HG03139 (cell line): Measurements from ENCODE around the gene PCDH12.
A peak's percentile ranks its signal among the peaks of the same experiment; 100 is the strongest.

Experiments
- ATAC-seq: cut with Tn5 transposase; IDR thresholded peaks from one replicate; pipeline ENCODE4 v1.9.1; 2021; ENCODE audit not compliant: unreplicated experiment

The PCDH12 gene

DNA sequence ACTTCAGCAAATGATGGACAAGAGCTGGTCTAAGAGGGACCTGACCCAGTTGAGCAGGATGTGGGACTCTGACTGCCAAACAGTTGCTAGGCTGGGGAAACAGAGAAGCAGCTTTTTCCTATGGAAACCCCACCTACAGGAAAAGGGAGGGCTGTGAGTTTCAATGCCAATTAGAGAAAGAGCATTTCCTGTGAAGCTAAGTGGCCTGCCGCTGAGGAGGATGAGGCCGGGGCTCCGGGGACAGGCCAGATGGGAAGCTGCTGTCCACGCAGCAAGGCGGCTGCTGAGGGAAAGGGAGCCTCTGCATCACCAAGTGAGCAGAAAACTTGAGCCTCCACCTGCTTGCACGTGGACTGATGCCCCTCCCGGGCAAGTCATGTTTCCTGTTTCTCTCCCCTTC is at the start of gene PCDH12:
Gene PCDH12, minus strand, starts transcription at position 90 of the 400 bp plus-strand sequence. CDS start 351 bp downstream, outside the sequence.
- ATAC-seq, result no peak

DNA sequence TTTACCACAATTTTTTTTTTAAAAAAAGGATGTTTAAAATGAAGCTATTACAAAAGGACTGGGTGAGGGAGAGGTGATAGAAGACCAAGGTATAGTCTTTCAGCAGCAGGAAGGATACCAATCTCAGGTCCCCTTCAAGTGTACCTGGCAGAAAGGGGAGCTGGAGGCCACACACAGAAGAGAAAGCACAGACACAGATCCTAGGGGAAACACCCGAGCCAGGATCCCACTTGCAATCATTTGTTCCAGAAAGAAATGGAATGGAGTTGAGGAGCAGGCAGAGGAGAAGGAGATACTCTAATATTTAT is 49.2 kb upstream of the PCDH12 start:
- ATAC-seq, result no peak

DNA sequence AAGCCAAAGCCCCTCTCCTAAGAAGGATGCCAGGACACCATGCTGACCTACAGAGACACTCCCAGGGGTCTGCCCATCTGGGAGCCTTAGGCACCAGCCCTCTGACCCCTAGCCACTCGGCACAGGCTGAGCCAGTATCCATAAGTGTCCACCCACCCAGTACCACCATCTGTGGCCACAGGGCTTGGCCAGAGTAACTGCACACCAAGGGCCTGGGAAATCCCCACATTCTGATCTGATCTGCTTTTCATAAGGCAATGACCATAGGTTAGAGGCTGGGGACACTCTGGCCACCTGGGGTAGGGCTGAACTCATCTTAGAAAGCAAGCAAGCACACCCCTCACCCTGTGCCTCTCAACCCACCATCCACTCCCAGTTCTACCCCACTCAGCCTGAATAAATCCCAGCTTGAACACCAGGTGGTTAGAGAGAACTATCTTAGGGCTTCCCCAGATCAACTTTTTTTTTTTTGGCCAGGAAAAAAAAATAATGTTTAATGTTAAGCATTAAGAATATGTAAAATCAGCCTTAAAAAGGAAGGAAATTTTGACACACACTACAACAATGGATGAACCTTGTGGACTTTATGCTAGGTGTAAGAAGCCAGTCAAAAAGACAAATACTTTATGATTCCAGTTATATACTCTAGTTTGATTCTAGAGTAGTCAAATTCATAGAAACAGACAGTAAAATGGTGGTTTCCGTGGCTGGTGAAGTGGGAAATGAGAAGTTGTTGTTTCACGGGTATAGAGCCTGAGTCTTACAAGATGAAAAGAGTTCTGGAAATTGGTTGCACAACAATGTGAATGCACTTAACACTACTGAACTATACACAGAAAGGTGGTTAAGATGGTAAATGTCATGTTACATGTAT is 48.6 kb upstream of the PCDH12 start:
- no peak for ATAC-seq

DNA sequence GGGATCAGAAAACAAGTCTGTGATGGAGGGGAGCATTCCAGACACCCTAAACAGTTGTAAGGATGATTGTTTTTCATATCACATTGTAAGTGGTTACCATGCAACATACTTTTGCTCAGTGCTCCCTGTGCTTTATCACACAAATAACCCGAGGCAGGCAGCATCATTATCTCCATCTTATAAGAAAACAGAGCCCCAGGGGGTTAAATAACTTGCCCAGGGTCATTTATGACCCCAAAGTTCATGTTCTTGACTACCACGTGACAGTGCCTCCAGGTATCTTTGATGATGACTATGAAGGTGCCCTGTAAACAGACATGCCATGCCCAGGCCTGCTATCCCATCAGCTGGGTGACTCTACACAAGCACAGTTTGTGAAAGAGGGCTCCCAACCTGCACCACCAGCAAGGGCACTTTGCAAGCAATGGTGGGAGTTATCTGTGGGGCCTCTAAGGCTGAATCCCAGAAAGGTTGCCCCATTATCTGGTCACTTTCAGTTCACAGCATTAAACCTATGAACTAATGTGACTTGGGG is 45.3 kb upstream of the PCDH12 start:
- ATAC-seq, result no peak

DNA sequence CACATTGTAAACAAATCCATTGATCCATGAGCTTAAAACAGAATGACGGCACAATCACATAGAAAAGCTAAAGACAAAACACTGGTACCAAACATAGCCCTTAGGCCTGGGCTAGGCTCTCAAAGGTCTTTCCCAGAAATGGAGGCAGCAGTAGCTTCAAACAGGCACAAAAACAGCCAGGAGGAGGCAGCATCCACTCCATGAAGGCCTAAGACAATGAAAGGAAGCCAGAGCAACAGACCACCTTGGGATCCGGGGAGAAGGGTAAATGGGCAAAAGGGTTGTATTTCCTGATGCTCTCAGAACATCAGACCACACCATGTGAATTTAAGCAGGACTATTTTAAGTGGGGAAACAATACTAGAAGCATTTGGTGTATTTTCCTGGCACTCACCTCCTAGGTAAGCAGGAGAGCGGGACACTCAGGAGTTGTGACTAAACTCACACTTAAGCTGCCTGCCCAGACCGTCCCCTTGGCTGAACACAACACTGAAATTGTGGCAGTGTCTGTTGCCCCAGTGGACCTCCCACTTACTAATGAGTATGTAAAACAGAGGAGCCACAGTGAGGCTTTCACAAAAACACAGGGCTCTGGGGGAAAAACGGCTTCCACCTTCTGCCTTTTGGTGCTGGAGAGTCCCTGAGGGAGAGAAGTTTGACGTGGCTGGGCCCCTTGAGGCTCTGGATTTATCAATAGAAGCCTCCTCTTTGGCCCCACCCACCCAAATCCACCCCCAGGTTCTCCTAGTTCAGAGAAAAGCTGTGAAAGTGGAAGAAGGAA is 42.9 kb upstream of the PCDH12 start:
- ATAC-seq, result no peak

DNA sequence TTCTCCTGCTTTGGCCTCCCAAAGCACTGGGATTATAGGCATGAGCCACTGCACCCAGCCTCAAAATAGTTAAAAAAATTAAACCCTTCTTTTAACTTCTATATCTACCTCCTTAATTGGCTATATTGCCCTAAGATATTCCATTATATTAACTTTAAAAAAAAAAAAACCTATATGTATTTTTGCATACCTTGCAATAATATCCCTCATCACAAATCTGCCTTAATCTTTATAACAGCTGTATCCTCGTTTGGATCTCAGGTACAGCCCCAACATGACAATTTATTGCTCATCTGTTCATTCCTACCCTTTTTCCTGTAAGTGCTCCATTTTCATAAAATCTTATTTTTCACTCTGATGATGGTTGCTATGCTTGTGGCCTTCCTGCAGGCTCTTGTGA is 42.2 kb upstream of the PCDH12 start:
- no peak for ATAC-seq

DNA sequence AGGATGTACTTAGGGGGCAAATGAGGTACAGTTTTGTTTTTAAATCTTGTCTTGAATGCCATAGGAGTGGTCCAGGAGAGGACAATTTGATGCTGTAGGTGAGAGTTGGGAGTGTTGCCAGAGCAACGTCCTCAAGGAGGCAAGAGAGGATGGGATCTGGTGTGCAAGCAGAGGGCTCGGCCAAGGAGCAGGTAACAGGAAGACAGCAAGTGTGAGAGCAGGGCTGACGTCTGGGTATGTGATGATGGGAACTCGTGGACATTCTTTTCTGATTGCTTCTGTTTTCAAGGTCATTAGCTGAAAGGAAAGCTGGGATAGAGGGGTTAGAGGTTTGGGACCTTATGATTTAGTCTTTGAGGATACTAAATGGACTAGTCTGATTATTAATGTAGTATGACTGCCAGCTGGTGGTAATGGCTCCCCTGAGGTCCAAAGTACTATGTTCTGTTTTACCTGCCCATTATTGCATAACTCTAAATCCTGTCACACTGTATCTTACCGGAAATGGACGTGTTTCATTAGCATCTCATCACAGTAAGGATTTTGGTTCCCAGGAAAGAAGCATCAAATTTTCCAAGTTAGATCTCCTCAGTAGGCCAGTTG is 39.5 kb upstream of the PCDH12 start:
- no peak for ATAC-seq

DNA sequence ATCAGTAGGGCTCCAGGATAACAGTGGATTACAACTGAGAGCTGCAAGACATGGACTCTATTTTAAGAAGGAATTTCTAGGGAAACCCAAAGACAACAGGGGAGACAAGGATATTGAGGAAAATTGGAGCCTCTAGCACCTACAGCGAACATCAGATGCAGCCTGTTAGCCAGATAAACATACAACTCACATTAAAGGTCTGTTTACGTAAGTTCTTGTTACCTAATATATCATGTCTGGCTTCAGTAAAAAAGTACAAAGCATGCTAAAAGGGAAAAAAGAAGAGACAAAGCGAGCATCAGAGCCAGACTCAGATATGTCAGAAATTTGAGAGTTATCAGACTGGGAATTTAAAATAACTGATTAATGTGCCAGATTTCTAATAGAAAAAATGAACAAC is 37.7 kb upstream of the PCDH12 start:
- no peak for ATAC-seq

DNA sequence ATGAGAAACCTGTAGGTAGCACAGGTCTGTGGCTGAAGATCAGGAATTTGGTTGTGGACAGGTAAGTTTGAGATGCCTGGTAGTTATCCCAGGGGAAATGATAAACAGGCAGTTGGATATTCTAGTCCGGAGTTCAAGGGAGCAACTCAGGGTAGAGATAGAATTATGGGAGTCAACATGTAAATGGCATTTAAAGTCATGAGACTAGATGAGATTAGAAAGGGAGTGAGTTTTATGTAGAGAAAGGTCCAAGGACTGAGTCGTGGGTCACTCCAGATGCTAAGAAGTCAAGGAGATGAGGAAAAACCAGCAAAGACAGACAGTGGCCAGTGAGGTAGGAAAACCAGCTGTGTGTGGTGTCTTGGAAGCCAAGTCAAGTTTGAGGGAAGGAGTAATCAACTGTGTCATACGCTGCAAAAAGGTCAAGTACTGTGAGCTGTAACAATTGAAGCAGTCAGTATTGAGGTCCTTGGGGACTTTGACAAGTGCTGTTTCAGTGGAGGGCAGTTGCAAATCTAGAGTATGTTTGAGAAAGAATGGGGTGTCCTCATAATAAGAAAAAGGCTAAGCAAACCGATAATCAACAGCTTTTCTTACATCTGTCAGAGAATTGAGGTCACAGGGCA is 36.6 kb upstream of the PCDH12 start:
- ATAC-seq, result no peak

DNA sequence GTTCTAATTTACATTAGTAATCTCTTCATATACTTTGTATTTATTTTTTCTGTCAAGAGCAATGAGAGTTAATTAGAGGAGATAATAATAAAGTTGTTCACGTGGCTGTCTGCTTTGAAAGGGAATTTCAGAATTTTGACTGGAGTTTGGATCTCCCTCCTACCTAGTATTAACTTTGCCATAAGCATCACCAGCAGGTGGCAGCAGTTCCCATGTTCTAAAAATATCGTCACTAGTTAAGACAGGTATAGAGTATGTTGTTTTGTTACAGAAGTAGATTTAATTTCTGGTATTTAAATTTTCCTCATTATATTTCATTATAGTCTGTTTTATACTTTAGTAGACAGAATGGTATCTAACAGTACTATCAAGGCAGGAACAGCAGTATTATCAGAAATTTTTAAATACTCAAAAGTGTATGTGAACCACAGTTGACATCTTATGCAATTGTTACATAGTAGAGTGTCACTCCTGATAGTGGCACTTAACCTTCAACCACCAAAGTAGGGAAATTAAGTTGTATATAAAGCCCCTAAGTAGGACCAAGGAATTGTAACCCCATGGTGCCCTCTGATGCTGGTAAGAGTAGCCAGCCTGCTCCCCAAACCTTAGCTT is 34.5 kb upstream of the PCDH12 start:
- no peak for ATAC-seq

DNA sequence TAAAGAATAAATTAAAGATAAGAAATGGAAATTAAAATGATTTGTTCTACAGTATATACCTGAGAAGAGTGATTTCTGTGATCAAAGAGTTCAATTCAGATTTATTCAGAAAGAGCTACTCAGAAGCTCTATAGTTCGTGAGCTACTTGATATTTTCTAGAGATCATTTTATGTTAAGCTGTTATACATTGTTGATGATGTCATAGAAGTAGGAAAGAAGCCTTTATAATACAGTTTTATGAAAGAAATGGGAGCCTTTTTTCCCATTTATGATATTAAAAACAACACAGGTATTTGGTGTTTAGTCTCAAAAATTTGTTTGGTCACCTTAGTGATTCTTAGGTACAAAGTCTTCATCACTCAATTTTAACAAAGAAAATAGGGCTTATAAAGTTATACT is 31.7 kb upstream of the PCDH12 start:
- no peak for ATAC-seq

DNA sequence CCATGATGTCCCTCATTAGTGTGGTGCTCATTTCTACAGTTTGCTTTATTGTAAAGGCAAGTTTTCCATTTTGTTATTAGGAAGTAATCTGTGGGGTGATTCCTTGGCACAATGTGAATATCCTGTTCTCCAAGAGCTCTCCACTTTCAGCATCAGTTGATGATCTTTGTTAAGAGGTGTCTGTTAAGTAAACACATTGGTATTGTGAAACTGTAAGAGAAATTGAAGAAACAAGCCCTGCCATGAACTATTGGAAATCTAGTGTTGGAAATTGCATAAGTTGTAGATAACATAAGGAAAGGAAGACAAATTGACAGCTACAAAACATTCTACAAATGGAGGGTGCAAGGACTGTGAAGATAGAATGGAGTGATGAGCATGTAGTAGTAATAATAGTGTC is 28.1 kb upstream of the PCDH12 start:
- ATAC-seq, result no peak

DNA sequence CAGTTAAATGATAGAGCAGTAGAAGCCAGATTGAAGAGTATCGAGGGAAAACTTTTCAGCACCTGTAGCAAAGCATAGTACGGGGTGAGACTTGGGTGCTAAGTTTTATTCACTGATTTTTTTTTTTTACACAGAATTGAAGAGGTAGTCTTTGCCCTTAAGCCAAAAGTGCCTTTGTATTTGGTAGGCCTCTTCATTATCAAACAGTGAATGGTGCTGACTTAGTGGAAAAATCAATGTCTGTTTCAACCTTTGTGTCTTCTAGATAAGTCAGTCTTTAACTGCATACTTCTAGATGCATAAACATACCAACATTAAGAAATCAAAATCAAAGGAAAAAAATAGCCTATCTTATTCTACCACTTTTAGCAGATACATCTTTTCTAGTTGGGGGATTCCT is 24.6 kb upstream of the PCDH12 start:
- ATAC-seq, result no peak

DNA sequence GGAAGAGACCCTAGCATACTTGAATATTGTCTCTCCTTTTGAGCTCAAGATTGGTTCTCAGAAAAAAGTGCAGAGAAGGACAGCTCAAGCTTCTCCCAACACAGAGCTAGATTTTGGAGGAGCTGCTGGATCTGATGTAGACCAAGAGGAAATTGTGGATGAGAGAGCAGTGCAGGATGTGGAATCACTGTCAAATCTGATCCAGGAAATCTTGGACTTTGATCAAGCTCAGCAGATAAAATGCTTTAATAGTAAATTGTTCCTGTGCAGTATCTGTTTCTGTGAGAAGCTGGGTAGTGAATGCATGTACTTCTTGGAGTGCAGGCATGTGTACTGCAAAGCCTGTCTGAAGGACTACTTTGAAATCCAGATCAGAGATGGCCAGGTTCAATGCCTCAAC is 20.4 kb upstream of the PCDH12 start:
- no peak for ATAC-seq

DNA sequence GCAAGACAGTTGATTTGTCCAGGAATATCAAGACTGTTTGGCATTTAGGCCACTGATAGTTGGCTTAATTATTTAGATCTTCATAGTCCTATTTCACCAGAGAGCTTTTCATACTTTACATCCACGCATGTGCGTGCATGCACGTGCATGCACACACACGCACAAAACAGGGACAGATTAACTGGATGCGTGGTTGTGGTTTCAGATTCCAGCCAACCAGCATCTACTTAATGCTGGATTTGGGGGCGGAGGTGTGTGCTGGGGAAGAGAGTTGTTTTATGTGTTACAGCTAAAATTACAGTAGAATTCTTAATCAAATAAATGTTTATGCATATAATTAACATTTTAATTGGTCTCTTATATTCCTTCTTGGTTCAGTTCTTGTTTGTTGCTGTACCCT is 18.2 kb upstream of the PCDH12 start:
- ATAC-seq, result no peak

DNA sequence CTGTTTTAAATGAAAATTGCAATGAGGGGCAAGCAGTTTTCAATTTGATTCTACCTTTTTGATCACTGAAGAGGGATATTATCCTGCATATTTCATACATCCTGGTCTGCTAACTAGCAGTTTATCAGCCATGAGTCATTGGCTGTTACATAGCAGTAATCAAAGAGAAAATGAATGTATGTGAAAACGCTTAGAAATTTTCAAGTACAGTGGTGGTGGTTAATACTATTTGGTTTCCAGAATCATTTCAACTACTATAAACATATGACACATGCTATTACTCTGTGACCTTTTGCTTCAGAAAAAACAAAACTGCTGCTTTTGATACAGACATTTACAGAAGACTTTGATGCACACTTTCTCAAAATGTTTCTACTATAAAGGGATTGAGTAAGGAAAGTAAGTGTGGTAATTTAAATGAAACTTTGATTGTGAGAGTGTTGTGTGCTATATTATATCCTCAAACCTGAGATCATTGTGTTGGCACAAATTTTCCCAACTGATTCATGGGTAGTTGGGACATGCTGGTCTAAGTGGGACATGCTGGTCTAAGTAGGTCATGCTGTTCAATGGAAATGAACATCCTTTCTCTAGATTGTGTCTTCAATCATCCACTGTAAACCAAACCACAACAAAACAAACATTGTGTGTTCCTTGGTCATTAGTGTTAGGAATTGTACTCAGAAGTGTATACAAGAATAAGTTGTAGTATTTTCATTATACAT is 16.0 kb upstream of the PCDH12 start:
- ATAC-seq, result no peak

DNA sequence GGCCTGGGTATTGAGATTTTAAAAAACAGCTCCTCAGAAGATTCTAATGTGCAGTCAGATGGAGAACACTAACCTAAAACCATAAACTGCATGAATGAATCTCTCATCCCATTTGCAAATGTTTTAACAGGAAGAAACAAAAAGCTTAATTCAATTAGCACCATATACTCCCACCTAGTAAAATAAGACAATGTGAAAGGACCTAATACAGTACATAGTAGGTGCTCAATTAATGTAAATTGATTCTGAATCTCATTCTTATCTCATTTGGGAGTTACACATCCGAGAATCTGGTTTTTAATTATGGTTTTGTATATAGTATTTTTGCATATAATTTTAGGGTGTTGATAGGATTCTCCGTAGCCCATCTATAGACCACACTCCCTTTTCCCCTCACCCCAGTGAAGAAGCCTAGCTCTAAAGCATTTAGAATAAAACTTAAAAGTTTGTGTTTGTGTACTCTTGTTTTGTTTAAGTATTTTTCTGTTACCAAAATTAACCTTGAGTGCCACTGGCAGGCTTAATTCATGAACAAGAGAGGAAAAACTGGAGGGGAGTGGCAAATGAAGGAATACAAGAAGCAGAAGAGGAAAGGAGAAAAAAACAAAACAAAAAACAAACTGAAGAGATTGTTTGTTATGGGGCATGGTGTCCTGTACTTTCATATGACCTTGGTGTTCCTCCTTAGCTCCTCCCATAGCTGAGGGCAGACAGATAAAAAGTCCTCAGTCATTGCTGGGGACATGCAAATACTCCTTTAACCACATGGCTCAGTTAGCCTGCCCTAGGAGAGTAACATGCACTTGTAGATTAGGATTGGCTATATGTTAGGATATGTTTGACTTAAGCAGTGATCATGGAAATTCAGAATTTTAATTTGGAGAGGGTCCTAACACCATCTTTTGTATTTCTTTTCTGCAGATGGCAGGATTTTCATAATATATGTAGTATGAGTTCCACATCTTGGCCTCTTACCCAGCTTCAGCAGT is 12.1 kb upstream of the PCDH12 start:
- peak; percentile 47 for ATAC-seq

DNA sequence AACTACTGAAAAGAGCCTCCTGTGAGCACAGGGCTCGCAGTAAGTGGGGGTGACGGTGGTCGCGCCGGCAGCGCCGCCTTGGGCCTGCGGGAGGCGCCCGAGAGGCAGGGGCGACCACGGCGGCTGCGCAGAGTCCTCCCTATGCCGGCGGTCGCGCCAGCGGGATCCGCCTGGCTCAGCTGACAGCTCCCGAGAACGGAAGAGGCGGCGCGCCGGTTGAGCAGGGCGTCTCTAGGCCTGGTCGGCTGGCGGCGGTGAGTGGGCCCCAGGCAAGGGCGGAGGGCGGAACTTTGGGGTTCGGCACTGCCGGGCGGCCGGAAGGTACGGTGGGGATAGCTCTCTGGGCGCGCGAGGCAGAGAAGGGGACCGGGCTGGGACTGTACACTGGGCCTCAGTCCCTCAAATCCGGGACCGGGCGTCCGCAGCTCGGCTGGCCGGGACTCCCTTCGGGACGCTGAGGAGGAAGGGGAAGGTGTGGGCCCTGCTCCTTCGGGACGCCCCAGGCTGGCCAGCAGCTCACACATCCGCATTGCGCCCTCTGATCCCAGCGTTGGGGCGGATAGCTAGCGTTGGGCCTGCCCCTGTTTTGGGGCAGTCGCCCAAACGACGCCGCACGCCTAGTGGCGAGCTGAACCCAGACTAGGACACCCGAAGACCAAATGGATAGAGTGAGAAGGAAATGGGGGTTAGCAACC is 11.1 kb upstream of the PCDH12 start, which contains the start of gene RNF14:
Gene RNF14, plus strand, starts transcription at position 192 of the 695 bp plus-strand sequence. CDS start 4,484 bp downstream, outside the sequence.
- ATAC-seq, result peak; percentile 94
